ENCODE measurements around the gene ELAVL4.

Gene ELAVL4

GRCh38 chr1:50236656-50237055 is 127.9 kb downstream of the ELAVL4 start:
- DNase-seq (ENCODE audit: low read depth), result no peak
- H3K4me3 ChIP-seq (ENCODE audit: low read depth, low read length), result no peak overlapping the region
- TF ChIP-seq, protein P1, sequence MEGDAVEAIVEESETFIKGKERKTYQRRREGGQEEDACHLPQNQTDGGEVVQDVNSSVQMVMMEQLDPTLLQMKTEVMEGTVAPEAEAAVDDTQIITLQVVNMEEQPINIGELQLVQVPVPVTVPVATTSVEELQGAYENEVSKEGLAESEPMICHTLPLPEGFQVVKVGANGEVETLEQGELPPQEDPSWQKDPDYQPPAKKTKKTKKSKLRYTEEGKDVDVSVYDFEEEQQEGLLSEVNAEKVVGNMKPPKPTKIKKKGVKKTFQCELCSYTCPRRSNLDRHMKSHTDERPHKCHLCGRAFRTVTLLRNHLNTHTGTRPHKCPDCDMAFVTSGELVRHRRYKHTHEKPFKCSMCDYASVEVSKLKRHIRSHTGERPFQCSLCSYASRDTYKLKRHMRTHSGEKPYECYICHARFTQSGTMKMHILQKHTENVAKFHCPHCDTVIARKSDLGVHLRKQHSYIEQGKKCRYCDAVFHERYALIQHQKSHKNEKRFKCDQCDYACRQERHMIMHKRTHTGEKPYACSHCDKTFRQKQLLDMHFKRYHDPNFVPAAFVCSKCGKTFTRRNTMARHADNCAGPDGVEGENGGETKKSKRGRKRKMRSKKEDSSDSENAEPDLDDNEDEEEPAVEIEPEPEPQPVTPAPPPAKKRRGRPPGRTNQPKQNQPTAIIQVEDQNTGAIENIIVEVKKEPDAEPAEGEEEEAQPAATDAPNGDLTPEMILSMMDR (conservative IDR thresholded peaks at IDR 0.05; ENCODE audit: low read depth, low read length), result no peak

DNA sequence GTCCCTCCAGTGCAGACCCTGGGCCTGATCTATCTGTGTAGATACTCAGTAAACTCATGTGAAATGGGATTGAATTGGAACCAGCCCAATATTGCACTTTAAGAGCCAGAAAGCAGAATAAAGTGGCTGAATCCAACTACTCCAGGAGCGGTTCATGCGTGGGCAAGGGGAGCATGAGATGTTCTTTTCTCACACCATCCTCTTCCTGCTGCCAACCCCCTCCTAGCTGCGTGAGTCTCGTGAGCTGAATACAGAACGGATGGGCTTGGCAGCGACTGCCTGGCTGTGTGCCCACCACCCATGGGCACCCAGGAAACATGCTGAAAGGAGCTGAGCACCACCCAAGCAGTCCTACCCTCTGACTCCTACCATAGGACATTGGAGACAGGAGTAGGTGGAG is 128.3 kb downstream of the ELAVL4 start:
- no peak overlapping the region for H3K4me3 ChIP-seq (ENCODE audit: low read depth, low read length)
- no peak for DNase-seq (ENCODE audit: low read depth)
- TF ChIP-seq, protein P1 (conservative IDR thresholded peaks at IDR 0.05; ENCODE audit: low read depth, low read length), result no peak

DNA sequence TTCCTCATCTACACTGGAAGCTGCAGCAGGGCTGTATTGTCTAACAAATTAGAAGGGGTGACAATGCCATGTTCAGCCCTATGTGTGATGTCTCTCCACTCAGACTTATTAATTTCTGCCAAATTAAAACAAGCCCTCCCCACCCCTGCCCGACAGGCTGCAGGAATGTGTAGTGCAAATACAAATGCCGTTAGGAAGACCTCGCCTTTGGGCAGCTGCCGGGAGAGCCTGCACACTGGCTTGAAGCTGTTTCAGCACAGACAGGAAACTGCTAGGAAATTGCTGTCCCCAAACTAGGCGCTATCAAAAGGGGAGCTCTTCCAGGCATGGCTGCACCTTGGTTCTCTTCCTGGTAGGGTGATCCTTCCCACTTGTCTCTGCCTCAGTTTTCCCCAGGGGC is 135.2 kb downstream of the ELAVL4 start:
- no peak overlapping the region for H3K4me3 ChIP-seq (ENCODE audit: low read depth, low read length)
- TF ChIP-seq, protein P1 (conservative IDR thresholded peaks at IDR 0.05; ENCODE audit: low read depth, low read length), result no peak
- no peak for DNase-seq (ENCODE audit: low read depth)

DNA sequence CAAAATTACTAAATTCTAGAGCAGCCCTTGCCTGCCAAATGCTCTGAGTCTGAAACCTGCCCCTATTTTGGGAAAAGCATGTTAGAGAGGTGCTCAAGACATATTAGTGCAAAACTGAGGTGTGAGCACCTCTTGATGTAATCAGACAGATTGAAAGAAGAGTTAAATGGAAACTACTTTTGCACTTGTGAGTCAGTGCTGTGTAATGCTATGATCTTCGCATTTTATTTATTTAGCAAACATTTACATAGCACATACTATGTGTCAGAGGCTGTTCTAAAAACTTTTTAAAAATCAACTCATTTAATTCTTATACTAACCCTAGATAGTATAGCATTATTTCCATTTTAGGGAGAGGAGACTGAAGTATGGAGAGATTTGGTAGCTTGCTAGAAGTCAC is 138.1 kb downstream of the ELAVL4 start:
- TF ChIP-seq, protein P1 (conservative IDR thresholded peaks at IDR 0.05; ENCODE audit: low read depth, low read length), result no peak
- no peak for DNase-seq (ENCODE audit: low read depth)
- H3K4me3 ChIP-seq (ENCODE audit: low read depth, low read length), result no peak overlapping the region

DNA sequence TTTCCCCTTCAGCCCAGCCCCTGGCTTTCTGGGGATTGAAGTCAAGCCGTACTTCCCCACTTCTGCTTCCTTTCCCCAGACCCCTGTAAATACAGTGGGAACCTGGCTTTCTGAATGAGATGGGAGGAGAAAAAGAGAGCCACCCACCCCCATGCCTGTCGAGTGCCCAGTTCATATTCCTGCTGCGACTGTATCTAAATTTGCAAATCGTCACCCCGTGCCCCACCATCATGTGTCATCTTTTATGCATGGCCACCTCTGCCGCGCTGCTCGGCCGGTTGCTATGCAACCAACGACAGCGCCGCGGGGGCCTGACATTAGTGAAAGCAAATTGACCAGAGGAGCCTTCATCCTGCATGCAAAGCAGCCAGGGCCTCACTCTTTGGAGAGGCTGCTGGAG is 143.0 kb downstream of the ELAVL4 start:
- H3K4me3 ChIP-seq (ENCODE audit: low read depth, low read length), result no peak overlapping the region
- TF ChIP-seq, protein P1 (conservative IDR thresholded peaks at IDR 0.05; ENCODE audit: low read depth, low read length), result no peak
- no peak for DNase-seq (ENCODE audit: low read depth)

DNA sequence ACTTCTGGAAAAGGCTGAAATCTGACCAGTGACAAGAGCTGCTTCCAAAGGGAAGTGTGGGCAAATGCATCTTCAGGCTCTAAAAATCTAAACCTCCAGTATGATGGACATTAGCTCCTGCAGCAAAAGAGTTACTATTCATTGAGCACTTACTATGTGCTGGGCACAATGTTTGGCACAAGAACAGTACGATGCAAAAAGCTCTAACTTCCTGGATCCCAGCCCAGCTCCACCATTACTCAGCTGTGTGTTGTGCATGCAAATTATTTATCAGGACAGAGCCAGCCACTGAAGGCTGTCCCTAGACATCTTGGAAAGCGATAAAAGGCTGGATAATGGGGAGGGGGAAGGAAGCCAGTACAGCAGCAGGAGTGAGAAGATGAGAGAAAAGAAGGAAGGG is 143.5 kb downstream of the ELAVL4 start:
- TF ChIP-seq, protein P1 (conservative IDR thresholded peaks at IDR 0.05; ENCODE audit: low read depth, low read length), result no peak
- DNase-seq (ENCODE audit: low read depth), result no peak
- no peak overlapping the region for H3K4me3 ChIP-seq (ENCODE audit: low read depth, low read length)
